H54 (cell line): ENCODE data around the gene SPEN.
A peak's percentile ranks its signal among the peaks of the same experiment; 100 is the strongest.
"Not testable (repeated sequence)": the region's sequence is repeated elsewhere in the genome, so short reads cannot be mapped to it uniquely, and the experiment has no call there.

Experiments used
- DNase-seq: peaks from one replicate; pipeline ENCODE4 v3.0.0; 2011; ENCODE audit warnings: low spot score, mixed read lengths; ENCODE audit not compliant: insufficient read length
- FAIRE-seq: peaks from 3 replicates; lab custom pipeline; 2011; peaks lifted over from hg19 to GRCh38; lab: Jason Lieb, UNC
- POLR2A ChIP-seq: IDR thresholded peaks from 2 replicates; pipeline ENCODE4 v1.6.1; 2011; ENCODE audit warnings: low read depth, mild to moderate bottlenecking, low read length

Gene SPEN

GRCh38 chr1:15882665-15883064, 35.2 kb downstream of the SPEN start:
- no peak for TF ChIP-seq POLR2A
- FAIRE-seq (no peak), DNase-seq (no peak)

GRCh38 chr1:15883326-15883725, 35.8 kb downstream of the SPEN start:
- DNase-seq (no peak), FAIRE-seq (no peak)
- no peak for TF ChIP-seq POLR2A

GRCh38 chr1:15884477-15884876, 37.0 kb downstream of the SPEN start:
- DNase-seq (no peak), FAIRE-seq (no peak)
- TF ChIP-seq POLR2A = no peak

- no peak for FAIRE-seq
- no peak for TF ChIP-seq POLR2A
- no peak for DNase-seq
Measured at GRCh38 chr1:15885269-15885668, 37.8 kb downstream of the SPEN start.

- peak; percentile 63 for DNase-seq
- FAIRE-seq = peak; percentile 94
- TF ChIP-seq POLR2A = no peak
Measured at GRCh38 chr1:15885701-15886610, 38.4 kb downstream of the SPEN start.

DNA sequence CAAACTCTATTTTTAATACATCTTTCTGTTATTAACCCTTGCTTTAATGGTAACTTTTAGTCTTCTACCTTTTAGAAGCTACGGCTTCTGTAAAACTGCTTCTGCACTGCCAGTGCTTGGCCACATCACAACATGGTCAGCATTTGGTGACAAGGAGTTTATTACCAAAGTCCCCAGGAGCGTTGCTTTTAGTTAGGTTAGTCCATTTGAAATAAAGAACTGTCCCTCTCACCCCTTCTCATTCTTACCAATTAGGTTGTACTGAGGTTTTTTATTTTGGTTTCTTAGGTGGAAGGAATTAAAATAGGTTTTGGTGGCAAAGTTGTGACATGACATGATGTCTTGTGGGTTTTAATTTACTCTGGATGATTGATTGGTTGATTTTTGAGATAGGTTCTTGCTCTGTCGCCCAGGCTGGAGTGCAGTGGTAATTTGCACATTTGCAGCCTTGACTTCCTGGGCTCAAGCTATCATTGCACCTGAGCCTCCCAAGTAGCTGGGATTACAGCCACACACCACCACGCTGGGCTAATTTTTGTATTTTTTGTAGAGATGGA, 39.2 kb downstream of the SPEN start:
- FAIRE-seq (no peak), DNase-seq (no peak)
- TF ChIP-seq POLR2A = no peak

- FAIRE-seq, DNase-seq: not testable (repeated sequence)
Measured at GRCh38 chr1:15892857-15893599, 45.5 kb downstream of the SPEN start.

DNA sequence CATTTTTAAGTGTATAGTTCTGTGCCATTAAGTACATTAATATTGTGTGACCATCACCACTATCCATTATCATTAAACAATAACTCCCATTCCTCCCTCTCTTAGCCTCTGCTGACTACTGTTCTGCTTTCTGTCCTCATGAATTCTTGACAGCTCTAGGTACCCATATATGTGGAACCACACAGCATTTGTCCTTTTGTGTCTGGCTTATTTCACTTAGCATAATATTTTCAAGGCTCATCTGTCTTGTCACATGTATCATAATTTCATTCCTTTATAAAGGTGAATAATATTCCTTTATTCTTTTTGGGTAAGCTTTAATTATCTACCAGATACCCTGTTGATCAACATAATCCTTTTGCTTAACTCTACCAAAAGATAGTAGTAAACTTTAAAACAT, 47.7 kb downstream of the SPEN start:
- no peak for FAIRE-seq
- no peak for TF ChIP-seq POLR2A
- DNase-seq = no peak

DNA sequence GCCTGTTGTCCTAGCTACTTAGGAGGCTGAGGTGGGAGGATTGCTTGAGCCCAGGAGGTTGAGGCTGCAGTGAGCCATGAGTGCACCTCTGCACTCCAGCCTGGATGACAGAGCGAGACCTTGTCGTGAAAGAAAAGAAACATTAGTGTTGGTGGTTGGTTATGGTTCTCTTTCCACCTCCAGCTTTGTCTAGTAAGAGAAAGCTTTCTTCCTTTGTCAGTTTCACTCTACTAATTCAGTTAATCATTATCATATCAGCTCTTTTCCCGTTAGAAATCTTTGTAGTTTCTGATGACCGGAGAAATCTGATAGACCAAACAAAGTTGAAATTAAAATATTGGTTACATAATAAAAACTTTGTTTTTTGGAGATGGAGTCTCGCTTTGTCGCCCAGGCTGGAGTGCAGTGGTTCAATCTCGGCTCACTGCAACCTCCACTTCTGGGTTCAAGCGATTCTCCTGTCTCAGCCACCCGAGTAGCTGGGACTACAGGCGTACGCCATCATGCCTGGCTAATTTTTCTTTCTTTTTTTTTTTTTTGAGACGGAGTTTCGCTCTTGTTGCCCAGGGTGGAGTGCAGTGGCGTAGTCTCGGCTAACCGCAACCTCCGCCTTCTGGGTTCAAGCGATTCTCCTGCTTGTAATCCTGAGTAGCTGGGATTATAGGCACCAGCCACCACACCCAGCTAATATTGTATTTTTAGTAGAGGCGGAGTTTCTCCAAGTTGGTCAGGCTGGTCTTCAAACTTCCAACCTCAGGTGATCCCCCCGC, 49.5 kb downstream of the SPEN start:
- not testable (repeated sequence) for DNase-seq, FAIRE-seq

DNA sequence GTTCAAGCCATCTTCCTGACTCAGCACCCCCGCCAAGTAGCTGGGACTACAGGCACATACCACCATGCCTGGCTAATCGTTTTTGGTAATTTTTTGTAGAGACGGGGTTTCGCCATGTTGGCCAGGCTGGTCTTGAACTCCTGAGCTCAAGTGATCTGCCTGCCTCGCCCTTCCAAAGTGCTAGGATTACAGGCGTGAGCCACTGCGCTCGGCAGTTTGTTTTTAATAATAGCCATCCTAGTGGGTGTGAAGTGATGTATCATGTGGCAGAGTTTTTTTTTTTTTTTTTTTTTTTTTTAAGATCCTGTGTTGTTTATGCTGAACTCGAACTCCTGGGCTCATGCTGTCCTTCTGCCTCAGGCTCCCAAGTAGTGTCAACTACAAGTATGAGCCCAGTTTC, 51.8 kb downstream of the SPEN start:
- FAIRE-seq (no peak), DNase-seq (no peak)
- no peak for TF ChIP-seq POLR2A

DNA sequence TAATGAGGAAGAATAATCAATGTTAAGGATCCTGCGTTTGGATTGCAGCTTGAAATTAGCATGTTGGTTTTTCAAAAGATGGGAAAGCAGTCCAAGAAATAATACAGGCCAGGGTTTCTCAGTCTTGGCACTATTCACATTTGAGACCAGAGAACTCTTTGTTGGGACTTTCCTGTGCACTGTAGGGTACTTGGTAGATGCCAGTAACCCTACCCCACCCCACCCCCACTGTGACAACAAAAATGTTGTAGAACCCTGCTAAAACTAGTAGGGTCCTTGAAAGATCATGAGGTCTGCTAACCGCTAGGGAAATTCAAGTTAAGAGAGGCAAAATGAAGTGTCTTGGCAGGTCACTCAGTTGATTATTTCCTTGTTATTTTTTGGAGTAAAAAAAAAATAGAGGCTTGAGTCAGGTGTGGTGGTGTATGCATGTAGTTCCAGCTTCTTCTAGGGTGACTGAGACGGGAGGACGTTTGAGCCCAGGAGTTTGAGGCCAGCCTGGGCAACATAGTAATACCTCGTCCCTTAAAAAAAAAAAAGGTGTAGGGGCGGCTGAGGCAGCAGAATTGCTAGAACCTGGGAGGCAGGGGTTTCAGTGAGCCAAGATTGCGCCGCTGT, 53.3 kb downstream of the SPEN start:
- no peak for DNase-seq
- no peak for FAIRE-seq
- TF ChIP-seq POLR2A = no peak

DNA sequence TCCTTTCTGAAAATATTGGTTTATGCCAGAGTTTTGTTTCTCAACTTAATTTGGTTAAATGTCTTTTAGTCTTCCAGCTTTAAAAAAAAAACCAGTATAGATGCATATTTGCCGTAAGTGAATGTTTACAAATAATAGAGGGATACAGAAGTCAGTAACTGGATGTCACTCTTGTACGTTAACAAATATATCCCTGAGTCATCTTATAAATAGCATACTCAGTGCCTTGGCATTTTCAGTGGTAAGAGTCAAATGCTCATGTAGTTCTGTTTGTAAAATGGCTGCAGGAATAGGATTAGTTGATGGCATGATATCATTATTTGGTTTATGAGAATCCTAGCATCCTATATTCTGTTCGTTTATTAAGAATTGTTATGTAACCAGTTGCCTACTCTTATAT, 55.4 kb downstream of the SPEN start:
- TF ChIP-seq POLR2A = no peak
- FAIRE-seq (peak; percentile 90), DNase-seq (no peak)

DNA sequence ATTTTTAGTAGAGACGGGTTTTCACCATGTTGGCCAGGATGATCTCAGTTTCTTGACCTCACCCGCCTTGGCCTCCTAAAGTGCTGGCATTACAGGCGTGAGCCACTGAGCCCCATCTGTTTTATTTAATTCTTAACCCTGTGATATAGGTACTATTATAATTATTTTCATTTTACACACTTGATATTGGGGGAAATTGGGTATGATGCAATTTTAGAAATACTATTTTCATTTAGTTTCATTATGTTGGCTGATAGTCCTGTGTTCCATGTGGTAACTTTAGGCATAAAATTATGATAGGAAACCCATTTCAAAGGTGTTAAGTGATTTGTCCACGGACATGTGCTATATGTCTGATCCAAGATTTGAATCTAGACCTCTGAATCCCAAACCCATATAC, 61.1 kb downstream of the SPEN start:
- DNase-seq (no peak), FAIRE-seq (no peak)
- TF ChIP-seq POLR2A = no peak
